ENCODE results near the gene CCDC7. TPM values are rescaled to one million over a fixed set of nuclear protein-coding genes. Genes with fewer than 3 reads are reported as not detected.
"Not testable (repeated sequence)": the region's sequence is repeated elsewhere in the genome, so short reads cannot be mapped to it uniquely, and the experiment has no call there.

The CCDC7 gene
- total RNA-seq, 1 donor from 2014 or later, result 12.6 TPM

- Mint-ChIP-seq H3K27me3 (ENCODE audit: unreplicated experiment) (peaks cover 7% of the 10 kb centered on the region), H3K9me3 (ENCODE audit: unreplicated experiment) (peaks cover 15% of the 10 kb centered on the region), H3K27ac (ENCODE audit: unreplicated experiment) (no peak overlapping the region), H3K36me3 (ENCODE audit: unreplicated experiment) (peaks cover 3% of the 10 kb centered on the region), H3K4me3 (ENCODE audit: unreplicated experiment) (no peak overlapping the region), H3K4me1 (ENCODE audit: unreplicated experiment) (no peaks in the 10 kb centered on the region)
- DNase-seq (ENCODE audit: extremely low spot score, unreplicated experiment), result no peak
- TF ChIP-seq, protein P1, sequence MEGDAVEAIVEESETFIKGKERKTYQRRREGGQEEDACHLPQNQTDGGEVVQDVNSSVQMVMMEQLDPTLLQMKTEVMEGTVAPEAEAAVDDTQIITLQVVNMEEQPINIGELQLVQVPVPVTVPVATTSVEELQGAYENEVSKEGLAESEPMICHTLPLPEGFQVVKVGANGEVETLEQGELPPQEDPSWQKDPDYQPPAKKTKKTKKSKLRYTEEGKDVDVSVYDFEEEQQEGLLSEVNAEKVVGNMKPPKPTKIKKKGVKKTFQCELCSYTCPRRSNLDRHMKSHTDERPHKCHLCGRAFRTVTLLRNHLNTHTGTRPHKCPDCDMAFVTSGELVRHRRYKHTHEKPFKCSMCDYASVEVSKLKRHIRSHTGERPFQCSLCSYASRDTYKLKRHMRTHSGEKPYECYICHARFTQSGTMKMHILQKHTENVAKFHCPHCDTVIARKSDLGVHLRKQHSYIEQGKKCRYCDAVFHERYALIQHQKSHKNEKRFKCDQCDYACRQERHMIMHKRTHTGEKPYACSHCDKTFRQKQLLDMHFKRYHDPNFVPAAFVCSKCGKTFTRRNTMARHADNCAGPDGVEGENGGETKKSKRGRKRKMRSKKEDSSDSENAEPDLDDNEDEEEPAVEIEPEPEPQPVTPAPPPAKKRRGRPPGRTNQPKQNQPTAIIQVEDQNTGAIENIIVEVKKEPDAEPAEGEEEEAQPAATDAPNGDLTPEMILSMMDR (IDR thresholded peaks at IDR 0.05), result no peak
Measured at GRCh38 chr10:32538256-32538655, 92.3 kb downstream of the CCDC7 start.

DNA sequence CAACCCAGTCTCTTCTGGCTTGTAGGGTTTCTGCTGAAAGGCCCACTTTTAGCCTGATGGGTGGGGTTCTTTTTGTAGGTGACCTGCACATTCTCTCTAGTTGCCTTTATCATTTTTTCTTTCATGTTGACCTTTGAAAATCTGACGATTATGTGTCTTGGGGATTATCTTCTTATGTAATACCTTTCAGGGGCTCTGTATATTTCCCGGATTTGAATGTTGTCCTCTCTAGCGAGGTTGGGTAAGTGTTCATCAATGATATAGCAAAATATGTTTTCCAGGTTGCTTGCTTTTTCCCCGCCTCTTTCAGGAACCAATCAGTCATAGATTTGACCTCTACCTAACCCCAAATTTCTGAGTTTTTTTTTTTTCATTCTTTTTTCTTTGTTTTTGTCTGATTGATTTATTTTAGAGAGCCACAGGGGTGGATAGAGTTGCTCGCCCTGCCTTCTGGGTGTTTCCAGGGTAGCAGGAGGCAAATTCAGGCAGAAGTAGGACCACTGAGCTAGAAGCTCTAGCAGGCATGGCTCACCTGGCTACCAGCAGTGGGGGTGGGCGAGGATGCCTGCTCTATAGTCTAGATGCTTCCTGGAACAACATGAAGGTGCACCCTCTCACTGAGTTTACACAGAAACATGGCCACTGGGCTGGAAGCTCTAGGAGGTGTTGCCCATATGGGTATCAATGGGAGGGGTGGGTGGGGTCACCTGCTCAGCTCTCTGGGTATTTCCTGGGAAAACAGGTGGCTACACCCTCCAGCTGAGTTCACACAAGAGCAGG lies 94.9 kb downstream of the CCDC7 start:
- TF ChIP-seq, protein P1 (IDR thresholded peaks at IDR 0.05), result no peak
- Mint-ChIP-seq H3K9me3 (ENCODE audit: unreplicated experiment) (peaks cover 6% of the 10 kb centered on the region), H3K36me3 (ENCODE audit: unreplicated experiment) (no peaks in the 10 kb centered on the region), H3K27ac (ENCODE audit: unreplicated experiment) (no peak overlapping the region), H3K4me1 (ENCODE audit: unreplicated experiment) (peaks cover 3% of the 10 kb centered on the region), H3K27me3 (ENCODE audit: unreplicated experiment) (peaks cover 7% of the 10 kb centered on the region), H3K4me3 (ENCODE audit: unreplicated experiment) (no peak overlapping the region)
- no peak for DNase-seq (ENCODE audit: extremely low spot score, unreplicated experiment)

- Mint-ChIP-seq H3K36me3 (ENCODE audit: unreplicated experiment) (peaks cover 17% of the 10 kb centered on the region), H3K4me3 (ENCODE audit: unreplicated experiment) (no peak overlapping the region), H3K9me3 (ENCODE audit: unreplicated experiment) (peaks cover 22% of the 10 kb centered on the region), H3K27me3 (ENCODE audit: unreplicated experiment) (no peaks in the 10 kb centered on the region), H3K4me1 (ENCODE audit: unreplicated experiment) (peaks cover 3% of the 10 kb centered on the region), H3K27ac (ENCODE audit: unreplicated experiment) (no peak overlapping the region)
- TF ChIP-seq, protein P1 (IDR thresholded peaks at IDR 0.05), result no peak
- no peak for DNase-seq (ENCODE audit: extremely low spot score, unreplicated experiment)
Measured at GRCh38 chr10:32548208-32548607, 102.3 kb downstream of the CCDC7 start.

GRCh38 chr10:32556783-32557395 lies 110.9 kb downstream of the CCDC7 start:
- no peak for DNase-seq (ENCODE audit: extremely low spot score, unreplicated experiment)
- Mint-ChIP-seq H3K27me3 (ENCODE audit: unreplicated experiment) (no peaks in the 10 kb centered on the region), H3K9me3 (ENCODE audit: unreplicated experiment) (peaks cover 7% of the 10 kb centered on the region), H3K36me3 (ENCODE audit: unreplicated experiment) (peaks cover 15% of the 10 kb centered on the region), H3K4me3 (ENCODE audit: unreplicated experiment) (no peak overlapping the region), H3K4me1 (ENCODE audit: unreplicated experiment) (no peaks in the 10 kb centered on the region), H3K27ac (ENCODE audit: unreplicated experiment) (no peak overlapping the region)
- TF ChIP-seq, protein P1 (IDR thresholded peaks at IDR 0.05), result no peak

- not testable (repeated sequence) for H3K36me3 Mint-ChIP-seq (ENCODE audit: unreplicated experiment); H3K4me3 Mint-ChIP-seq (ENCODE audit: unreplicated experiment); DNase-seq (ENCODE audit: extremely low spot score, unreplicated experiment); H3K27me3 Mint-ChIP-seq (ENCODE audit: unreplicated experiment); H3K9me3 Mint-ChIP-seq (ENCODE audit: unreplicated experiment); H3K27ac Mint-ChIP-seq (ENCODE audit: unreplicated experiment); H3K4me1 Mint-ChIP-seq (ENCODE audit: unreplicated experiment)
Measured at GRCh38 chr10:32562695-32563094, 116.8 kb downstream of the CCDC7 start.
